ENCODE results near the gene DHX9.

DHX9 gene

GRCh38 chr1:182845894-182846293 lies 6.7 kb downstream of the DHX9 start:
- DNase-seq (ENCODE audit: low read depth in 1 of 2, low spot score in 1 of 2): no peak
- no peaks in the 10 kb centered on the region for H3K27me3 ChIP-seq (ENCODE audit: insufficient read depth, poor library complexity, severe bottlenecking)
- no peak overlapping the region for H3K4me3 ChIP-seq (replicated peaks; ENCODE audit: insufficient read depth, low read length)
- H3K27ac ChIP-seq (replicated peaks): no peak overlapping the region
- TF ChIP-seq CTCF (IDR thresholded peaks at IDR 0.05; ENCODE audit: insufficient read depth, low read length) (no peak), REST (IDR thresholded peaks at IDR 0.05; ENCODE audit: insufficient replicate concordance, low read depth) (no peak), POLR2AphosphoS5 (IDR thresholded peaks at IDR 0.05; ENCODE audit: low read depth) (no peak), SPI1 (IDR thresholded peaks at IDR 0.05; ENCODE audit: borderline replicate concordance, low read depth) (no peak), GABPA (IDR thresholded peaks at IDR 0.05; ENCODE audit: low read depth) (no peak)

- TF ChIP-seq POLR2AphosphoS5 (IDR thresholded peaks at IDR 0.05; ENCODE audit: low read depth) (no peak), SPI1 (IDR thresholded peaks at IDR 0.05; ENCODE audit: borderline replicate concordance, low read depth) (no peak), REST (IDR thresholded peaks at IDR 0.05; ENCODE audit: insufficient replicate concordance, low read depth) (no peak)
- H3K27ac ChIP-seq (replicated peaks): no peak overlapping the region
- no peaks in the 10 kb centered on the region for H3K27me3 ChIP-seq (ENCODE audit: insufficient read depth, poor library complexity, severe bottlenecking)
- no peak for DNase-seq (ENCODE audit: low read depth in 1 of 2, low spot score in 1 of 2)
- H3K4me3 ChIP-seq (replicated peaks; ENCODE audit: insufficient read depth, low read length): no peak overlapping the region
These were observed 8.0 kb downstream of the DHX9 start for GRCh38 chr1:182847105-182847504.

GRCh38 chr1:182848736-182849135 lies 9.6 kb downstream of the DHX9 start:
- no peak for DNase-seq (ENCODE audit: low read depth in 1 of 2, low spot score in 1 of 2)
- no peak for TF ChIP-seq CTCF (IDR thresholded peaks at IDR 0.05; ENCODE audit: insufficient read depth, low read length)
- TF ChIP-seq POLR2AphosphoS5 (IDR thresholded peaks at IDR 0.05; ENCODE audit: low read depth): no peak
- no peak for TF ChIP-seq REST (IDR thresholded peaks at IDR 0.05; ENCODE audit: insufficient replicate concordance, low read depth)
- no peak for TF ChIP-seq GABPA (IDR thresholded peaks at IDR 0.05; ENCODE audit: low read depth)
- H3K4me3 ChIP-seq (replicated peaks; ENCODE audit: insufficient read depth, low read length): no peak overlapping the region
- H3K27me3 ChIP-seq (ENCODE audit: insufficient read depth, poor library complexity, severe bottlenecking): no peaks in the 10 kb centered on the region
- no peak overlapping the region for H3K27ac ChIP-seq (replicated peaks)

GRCh38 chr1:182850319-182850718 lies 11.2 kb downstream of the DHX9 start:
- Histone ChIP-seq H3K27me3 (ENCODE audit: insufficient read depth, poor library complexity, severe bottlenecking) (no peaks in the 10 kb centered on the region), H3K27ac (replicated peaks) (no peak overlapping the region), H3K4me3 (replicated peaks; ENCODE audit: insufficient read depth, low read length) (no peak overlapping the region)
- TF ChIP-seq SPI1 (IDR thresholded peaks at IDR 0.05; ENCODE audit: borderline replicate concordance, low read depth) (no peak), POLR2AphosphoS5 (IDR thresholded peaks at IDR 0.05; ENCODE audit: low read depth) (no peak)
- DNase-seq (ENCODE audit: low read depth in 1 of 2, low spot score in 1 of 2): no peak

All from HL-60 (cell line).